H1 (cell line): Measurements from ENCODE around the gene VPS13C. TPM values are rescaled to one million over a fixed set of nuclear protein-coding genes. Genes with fewer than 3 reads are reported as not detected.

Experiments used
- CEBPB ChIP-seq: IDR thresholded peaks from 2 replicates; pipeline ENCODE4 v1.6.1; 2012; ENCODE audit warnings: low read depth, low read length
- SP2 ChIP-seq: IDR thresholded peaks from 2 replicates; pipeline ENCODE4 v1.6.1; 2012; ENCODE audit warnings: mild to moderate bottlenecking, low read length, inconsistent platforms
- SRF ChIP-seq: IDR thresholded peaks from 2 replicates; pipeline ENCODE4 v1.6.1; 2011; ENCODE audit warnings: mild to moderate bottlenecking, low read depth, low read length, moderate library complexity
- polyA plus RNA-seq, 7 experiments: library from polyadenylated mRNA; depleted of rRNA in 3 of 7; stranded (reverse) in 5 of 7; unstranded in 2 of 7; fragments of >200 nt in 5 of 7; fragments of 200-250 nt in 2 of 7; gene quantifications; 1 replicate in 5 of 7; 2 replicates in 1 of 7; 4 replicates in 1 of 7; pipeline versions ENCODE4 v1.2.1 to v1.2.3, GENCODE V29; 2011 to 2013; ENCODE audit warnings: missing spikeins in 2 of 7, mixed read lengths in 2 of 7
- total RNA-seq: library from RNA; stranded (reverse); fragmentation: NEBNext Ultra II Directional; extraction: Animal tissue kit (Norgen Biotek cat#: 25700); gene quantifications from 2 replicates; pipeline ENCODE4 v1.2.1, GENCODE V29; 2021

VPS13C gene
- total and polyA plus RNA-seq, 2 of the 8 experiments (the other 6 are each of a cell fraction or from before 2014, with no cell fraction given): 4.8 to 18.8 TPM

- no peak for TF ChIP-seq CEBPB
- no peak for TF ChIP-seq SP2
- no peak for TF ChIP-seq SRF
Measured at GRCh38 chr15:61889706-61890105, 170.5 kb downstream of the VPS13C start (continued).
